Stimulated activated CD4-positive, alpha-beta T cell treated with anti-CD3 and anti-CD28 coated beads, Interleukin-1b, Interleukin-23, amount 100 ng/mL, for 24 hours (primary cell): ENCODE results near the gene L3MBTL3.
"Not testable (repeated sequence)": the region's sequence is repeated elsewhere in the genome, so short reads cannot be mapped to it uniquely, and the experiment has no call there.

Source experiments
- DNase-seq, 4 experiments: peaks; one replicate each; pipeline ENCODE4 v3.0.0-alpha.2; 2020; ENCODE audit warnings: low read depth in 4 of 4, low spot score in 1 of 4

L3MBTL3 gene

DNA sequence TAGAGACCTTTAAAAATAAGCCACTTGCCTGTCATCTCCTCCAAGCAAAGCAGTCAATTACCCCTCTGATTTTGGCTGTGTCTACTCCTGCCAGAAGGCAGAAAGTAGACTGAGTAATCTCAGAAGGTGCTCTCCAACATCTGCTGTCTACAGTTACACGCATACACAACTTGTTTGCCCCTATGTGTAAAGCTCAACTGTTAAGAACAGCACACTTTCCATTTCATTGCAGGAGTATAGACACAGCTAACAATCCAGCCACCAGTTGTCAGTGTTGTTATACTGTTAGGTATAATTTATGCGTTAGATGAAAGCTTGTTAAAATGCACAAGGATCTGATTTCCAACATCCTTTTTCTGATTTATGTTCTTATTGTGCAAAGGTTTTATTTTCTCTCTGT is 116.2 kb downstream of the L3MBTL3 start:
- no peak for DNase-seq

DNA sequence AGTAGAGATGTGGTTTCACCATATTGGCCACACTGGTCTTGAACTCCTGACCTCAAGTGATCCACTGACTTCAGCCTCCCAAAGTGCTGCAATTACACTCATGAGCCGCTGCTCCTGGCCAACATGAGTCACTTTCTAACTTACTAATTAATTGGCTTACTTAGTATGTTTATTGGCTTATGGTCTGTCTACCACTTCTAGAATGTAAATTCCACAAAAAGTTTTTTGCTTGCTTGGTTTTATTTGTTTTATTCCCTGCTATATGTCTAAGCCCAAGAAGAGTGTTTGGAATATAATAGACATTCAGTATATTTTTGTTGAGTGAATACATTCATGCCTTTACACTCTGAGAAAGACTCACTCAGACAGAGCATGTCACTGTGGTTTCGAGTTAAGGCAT is 118.4 kb downstream of the L3MBTL3 start:
- no peak for DNase-seq

DNA sequence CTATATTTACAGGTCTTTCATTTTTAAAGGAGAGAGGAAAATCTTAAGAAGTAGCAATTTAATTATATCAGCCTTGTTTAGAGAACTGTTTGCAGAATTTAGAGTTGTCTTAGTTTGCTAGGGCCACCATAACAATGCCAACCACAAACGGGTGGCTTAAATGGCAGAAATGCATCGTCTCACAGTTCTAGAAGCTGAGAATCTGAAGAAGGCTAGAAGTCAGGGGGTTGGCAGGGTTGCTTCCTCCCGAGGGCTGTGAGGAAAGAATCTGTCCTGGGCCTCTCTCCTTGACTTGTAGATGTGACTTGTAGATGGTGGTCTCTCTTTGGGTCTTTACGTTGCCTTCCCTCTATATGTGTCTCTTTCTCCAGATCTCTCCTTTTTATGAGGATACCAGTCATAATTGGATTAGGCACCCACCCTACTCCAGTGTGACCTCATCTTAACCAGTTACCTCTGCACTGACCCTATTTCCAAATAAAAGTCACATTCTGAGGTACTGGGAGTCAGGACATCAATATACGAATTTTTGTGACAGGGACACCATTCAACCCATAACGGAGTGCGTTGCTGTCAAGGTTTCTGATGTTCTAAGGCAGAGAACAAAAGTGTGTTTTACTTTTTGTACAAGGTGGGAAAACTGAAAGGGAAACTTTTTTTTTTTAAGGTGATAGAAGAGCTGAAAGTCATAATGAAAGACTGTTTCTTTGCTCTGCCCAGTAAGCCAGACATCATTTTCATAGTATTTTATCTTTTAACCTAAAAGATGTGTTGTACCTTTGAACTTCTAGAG is 119.9 kb downstream of the L3MBTL3 start:
- DNase-seq: no peak

DNA sequence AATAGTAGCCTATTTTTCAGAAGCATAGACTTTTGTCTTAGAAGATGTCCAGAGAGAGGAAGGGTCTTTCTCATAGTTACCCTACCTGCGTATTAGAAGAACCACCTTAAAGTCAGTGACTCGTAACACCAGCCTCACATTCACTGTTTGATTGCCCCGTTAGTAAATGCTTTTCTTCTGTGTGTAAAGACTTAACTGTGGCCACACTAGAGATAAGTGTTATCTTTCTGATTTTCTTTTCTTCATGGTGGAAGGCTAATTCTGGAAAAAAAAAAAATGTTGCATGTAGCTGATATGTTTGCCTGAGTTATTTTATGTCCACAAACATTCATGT is 120.5 kb downstream of the L3MBTL3 start:
- DNase-seq: no peak

DNA sequence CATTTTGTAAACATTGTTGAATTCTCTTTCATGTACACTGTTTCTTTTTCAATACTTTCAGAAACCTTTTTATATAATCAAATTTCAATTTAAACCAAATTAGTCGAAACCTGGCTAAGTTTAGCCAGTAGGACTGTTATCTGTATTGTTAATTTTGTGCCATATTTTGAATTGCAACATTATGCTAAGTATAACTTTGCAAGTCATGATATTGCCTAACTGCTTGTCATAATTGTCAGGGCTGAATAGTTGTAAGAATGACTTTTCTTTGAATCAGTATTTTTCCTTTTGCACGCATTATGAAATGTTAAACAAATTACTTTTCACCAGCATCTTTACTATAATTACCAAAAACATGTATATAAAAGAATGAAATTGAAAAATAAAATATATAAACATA is 121.7 kb downstream of the L3MBTL3 start:
- DNase-seq: no peak

DNA sequence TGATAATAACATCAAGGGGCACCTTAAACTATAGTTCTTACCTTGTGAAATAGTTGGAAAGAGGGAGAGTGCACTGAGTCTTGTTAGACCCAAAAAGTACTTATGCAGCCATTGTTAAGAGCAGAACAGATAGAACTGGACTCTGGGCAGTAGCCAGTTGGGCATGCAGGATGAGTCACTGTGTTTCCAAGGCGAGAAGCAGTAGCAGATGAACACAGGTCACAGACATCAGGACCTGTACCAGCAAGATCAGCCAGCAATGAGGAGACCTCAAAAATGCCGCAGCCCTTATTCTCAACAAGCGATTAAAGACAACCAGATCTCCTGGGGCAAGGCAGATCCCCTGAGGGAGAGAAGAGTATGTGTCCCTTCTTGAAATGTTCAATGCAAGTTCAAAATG is 125.3 kb downstream of the L3MBTL3 start:
- DNase-seq: no peak

DNA sequence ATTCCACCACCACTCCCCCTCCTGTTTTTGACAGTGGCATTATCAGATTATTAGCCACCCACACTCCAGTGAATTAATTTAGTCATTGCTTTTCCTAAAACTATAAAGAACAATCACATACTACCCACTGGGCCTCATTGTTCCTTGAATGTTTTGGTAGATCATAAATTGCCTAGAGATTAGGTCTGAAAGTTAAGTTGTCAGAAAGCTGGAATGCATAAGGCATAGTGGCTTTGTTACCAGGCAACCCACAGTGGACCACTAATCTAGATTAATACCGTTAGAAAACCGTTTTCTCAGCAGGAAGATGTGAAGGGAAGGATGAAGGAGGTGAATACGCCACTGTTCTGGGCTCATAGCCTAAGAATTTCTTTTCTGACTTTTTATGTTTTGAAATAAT is 128.7 kb downstream of the L3MBTL3 start:
- DNase-seq: no peak

DNA sequence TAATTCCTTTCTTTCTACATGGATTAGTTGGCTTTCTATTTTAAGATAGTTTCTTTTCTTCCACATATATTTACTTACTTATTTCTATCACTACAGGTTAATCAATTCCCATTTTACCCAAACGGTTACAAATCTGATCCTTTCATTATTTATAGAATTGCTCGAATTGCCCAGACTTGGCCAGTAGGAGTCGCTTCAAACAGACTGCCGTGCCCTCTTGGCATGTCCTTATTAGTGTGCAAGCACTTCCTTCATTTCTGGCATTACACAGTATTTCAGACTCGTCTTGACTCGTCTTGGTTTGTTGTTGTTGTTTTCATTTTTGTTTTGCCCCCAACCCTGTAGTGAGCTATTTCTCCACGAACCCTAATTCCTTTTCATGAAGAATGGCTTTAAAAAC is 129.8 kb downstream of the L3MBTL3 start:
- DNase-seq: no peak

DNA sequence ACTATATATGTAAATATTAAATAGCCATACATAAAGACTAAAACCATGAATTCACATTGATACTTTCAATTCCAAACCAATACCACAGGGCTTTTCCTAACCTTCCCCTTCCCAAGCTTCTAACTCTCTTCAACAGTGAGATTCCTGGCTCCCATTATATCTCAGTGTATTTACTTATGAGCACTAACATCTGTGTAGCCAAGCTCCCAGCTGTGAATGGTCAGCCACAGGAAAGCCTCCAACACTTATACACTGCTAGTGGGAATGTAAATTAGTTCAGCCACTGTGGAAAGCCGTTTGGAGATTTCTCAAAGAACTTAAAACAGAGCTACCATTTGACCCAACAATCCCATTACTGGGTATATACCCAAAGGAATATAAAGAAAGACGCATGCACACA is 130.6 kb downstream of the L3MBTL3 start:
- not testable (repeated sequence) for DNase-seq

DNA sequence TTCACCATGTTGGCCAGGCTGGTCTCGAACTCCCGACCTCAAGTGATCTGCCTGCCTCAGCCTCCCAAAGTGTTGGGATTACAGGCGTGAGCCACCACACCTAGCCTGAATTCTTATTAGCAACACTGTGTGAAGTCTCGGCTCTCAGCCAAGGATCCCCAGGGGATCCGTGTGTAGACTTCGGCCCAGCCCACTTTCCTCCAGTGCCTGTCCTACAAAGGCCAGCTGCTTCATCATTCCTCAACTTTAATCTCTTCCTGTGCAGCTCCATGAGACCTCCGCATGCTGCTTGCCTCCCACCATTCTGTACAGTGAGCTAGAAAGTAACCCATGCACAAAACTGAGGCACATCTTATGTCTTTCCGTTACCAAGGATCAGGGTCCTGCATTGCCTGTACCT is 132.5 kb downstream of the L3MBTL3 start:
- no peak for DNase-seq

DNA sequence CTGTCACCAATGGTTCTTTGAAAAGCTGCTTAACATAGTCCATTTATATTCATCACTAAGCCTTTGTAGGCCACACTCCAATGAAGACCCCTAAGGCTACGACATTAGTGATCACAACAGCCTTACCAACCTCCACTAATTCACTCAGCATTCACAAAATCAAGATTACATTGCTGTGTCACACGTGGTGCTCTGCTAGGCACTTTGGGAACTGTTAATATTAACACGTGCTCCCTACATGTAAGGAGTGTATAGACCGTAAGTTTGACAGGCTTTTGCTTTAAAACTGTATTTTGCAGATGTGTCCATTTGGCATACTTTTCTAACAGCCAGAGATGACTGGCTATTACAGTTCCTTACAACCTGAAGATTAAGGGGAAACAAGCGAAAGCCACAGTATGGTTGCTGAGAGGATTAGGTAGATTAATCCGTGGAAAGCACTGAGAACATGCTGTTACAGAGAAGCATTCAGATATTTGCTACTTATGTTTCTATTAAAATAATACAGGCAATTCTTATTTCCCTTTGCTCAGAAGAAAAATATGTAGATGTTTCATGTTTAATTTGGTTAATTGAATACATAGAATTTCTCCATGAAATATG is 134.6 kb downstream of the L3MBTL3 start:
- no peak for DNase-seq

DNA sequence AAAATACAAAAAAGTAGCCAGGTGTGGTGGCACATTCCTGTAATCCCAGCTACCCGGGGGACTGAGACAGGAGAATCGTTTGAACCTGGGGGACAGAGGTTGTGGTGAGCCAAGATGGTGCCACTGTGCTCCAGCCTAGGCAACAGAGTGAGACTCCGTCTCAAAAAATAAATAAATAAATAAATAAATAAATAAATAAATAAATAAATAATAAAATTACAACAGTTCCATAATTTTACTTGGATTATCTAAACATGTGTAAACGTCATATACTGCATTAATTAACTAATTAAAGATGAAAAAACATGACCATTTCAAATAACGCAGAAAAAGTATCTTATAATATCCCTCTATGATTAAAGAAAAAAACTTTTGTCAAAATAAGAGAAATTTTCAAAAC is 138.5 kb downstream of the L3MBTL3 start:
- no peak for DNase-seq

DNA sequence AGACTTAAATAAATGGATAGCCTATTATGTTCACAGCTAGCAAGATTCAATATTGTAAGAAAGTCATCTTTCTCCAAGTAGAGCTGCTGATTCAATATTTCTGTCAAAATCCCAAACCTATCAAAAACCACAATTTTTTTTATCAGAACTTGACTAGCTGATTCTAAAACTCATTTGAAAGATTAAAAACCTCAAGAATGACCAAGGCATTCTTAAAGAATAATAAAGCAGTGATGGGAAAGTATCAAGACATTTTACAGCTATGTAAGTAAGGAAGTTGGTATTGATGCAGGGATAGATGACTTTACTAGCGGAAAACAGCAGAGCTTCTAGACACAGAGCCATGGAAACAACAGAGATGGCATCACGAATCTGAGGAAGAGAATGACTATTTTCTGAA is 139.7 kb downstream of the L3MBTL3 start:
- no peak for DNase-seq

DNA sequence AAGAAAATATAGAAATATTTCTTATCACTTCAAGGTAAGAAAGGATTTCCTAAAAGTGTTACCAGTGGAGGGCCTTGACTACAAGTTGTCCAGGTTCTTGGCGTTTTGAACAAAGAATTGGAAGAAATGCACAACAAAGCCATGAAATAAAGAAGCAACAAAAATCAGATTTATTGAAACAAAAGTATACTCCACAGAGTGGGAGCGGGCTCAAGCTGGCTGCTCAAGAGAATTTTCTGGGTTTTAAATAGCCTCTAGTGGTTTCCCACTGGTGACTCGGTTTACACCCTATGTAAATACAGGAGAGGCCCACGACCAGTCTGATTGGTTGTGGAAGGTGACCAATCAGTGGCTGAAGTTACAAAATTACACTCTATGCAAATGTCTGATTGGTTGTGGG is 140.2 kb downstream of the L3MBTL3 start:
- no peak for DNase-seq

DNA sequence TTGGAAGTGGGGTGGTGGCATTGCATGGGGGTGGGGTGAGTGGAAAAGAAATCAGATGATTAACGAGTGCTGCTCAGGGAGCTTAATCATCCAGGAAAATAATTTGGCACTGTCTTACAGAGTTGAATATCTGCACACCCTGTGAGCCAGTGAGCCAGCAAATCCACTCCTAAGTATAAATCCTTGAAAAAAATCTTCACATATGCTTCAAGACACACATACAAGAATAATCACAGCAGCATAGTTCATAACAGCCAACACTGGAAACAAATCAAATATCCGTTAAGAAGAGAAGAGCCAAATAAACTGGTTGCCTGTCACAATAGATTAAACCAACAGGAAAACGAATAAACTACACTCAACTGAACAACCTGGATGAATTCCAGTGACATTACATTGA is 141.6 kb downstream of the L3MBTL3 start:
- no peak for DNase-seq

DNA sequence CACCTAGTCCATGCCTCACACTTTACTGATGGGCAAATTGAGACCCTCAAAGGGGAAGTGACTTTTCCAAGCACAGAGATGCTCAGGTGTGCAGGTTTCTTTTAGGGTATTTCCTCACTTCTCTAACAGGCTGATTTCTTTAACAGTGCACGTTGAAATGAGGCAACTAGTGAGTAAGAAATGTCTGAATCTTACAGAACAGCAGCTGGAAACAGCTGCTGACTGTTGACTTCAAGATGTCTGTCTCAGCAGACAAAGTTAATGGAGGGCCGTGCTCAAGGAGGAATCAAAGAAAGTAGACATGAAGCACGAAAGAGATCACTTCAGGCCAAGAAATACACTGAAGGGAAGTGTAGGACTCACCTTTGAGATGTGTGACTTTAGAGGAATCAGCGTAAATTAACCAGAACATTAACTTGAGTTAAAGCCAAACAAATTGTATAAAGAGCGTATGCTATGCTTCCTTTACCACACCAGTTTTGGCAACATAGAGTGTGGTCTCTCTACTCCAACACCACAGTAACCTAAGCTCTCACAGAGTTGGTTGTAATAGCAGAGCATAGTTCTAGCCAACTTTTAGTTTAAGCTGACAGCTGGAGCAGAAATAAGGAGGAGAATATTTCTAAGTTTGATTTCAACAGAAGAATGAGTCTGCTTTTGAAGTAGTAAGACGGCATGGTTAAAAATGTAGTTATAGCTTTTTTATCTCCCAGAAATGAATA is 143.5 kb downstream of the L3MBTL3 start:
- no peak for DNase-seq

DNA sequence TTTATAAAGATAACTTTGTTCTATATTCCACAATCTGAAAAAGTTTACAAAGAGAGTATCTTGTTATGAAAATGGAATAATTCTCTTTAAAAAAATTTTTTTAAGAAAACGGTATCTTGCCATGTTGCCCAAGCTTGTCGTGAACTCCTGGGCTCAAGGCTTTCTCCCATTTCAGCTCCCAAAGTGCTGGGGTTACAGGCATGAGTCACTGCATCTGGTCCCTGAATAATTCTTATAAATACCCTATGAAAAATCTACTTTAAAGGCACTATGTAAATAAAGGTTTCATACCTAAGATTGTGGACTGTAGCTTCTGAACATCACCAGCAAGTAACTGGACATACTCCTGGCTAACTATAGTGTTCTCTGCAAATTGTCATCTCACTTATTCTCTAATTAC is 144.0 kb downstream of the L3MBTL3 start:
- DNase-seq: no peak

DNA sequence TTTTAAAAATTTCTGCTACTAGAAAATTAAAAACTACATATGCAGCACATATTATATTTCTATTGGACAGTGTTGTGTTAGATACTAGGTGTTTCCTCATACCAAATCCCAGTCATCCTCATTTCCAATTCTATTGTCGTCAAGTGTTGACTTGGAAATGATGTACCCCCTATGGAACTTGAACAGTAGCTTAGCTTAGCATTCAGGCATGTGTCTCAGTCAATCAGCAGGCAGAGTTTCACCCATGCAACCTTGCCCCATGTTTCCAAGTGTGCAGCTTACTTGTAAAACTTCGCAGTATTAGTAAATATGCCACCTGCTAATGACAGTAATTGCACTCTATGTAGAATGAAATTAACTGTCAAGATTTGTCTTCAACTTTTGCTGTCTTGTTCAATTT is 144.9 kb downstream of the L3MBTL3 start:
- DNase-seq: no peak

DNA sequence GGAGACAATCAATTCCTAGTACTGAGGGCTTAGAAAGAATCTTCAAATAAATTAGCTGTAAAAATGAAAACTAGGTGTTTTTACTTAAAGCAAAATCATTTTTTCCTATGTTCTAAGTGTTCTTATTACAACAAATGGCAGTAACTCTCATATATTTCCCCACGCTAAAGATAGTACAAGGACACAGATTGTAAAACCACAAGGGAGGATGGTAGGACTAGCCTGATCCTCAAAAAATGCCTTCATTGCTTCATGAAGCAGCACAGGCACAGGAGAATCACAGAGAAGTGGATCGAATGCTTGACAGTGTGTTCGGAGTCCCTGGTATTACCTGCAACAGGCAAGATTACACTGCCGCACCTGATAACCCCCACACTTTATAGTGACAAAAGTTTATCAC is 145.9 kb downstream of the L3MBTL3 start:
- DNase-seq: no peak

DNA sequence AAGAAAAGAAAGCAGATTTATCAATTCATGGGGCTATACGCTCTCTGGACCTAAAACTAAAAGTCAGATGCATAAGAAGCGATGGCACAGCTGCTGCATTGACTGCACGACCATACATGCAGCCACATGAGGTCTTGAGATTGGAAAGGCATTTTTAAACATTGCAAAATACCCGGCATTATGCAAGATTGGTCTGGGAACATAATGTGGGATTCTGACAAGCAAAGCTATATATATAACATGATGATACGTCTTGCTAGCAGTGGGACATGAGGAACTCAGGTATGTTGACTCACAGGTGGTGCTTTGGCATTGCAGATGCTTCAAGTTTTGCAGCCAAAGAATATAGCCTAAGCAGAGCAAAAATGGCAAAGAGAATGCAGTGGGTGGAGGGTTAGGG is 149.3 kb downstream of the L3MBTL3 start:
- no peak for DNase-seq

DNA sequence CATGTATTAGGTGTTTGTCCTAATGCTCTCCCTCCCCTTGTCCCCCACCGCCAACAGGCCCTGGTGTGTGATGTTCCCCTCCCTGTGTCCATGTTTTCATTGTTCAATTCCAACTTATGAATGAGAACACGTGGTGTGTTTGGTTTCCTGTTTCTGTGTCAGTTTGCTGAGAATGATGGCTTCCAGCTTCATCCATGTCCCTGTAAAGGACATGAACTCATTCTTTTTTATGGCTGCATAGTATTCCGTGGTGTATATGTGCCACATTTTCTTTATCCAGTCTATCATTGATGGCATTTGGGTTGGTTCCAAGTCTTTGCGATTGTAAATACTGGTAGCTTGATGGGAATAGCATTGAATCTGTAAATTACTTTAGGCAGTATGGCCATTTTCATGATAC is 151.8 kb downstream of the L3MBTL3 start:
- not testable (repeated sequence) for DNase-seq

DNA sequence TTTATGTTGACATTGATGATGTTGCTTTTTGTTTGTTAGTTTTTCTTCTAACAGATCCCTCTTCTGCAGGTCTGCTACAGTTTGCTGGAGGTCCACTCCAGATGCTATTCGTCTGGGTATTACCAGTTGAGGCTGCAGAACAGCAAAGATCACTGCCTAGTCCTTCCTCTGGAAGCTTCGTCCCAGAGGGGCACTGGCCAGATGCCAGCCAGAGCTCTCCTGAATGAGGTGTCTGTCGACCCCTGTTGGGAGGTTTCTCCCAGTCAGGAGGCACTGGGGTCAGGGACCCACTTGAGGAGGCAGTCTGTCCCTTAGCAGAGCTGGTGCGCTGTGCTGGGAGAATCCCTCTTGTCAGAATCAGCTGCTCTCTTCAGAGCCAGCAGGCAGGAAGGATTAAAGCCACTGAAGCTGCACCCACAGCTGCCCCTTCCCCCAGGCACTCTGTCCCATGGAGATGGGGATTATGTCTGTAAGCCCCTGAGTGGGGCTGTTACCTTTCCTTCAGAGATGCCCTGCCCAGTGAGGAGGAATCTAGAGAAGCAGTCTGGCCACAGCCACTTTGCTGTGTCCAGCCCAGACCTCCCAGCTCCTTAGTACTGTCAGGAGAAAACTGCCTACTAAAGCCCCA is 155.1 kb downstream of the L3MBTL3 start:
- not testable (repeated sequence) for DNase-seq
